Kidney (tissue), 14 donors: ENCODE data around the gene ATG16L1. TPM values are rescaled to one million over a fixed set of nuclear protein-coding genes. Genes with fewer than 3 reads are reported as not detected.

Experiments used
- DNase-seq, 5 donors: peaks; one replicate each; pipeline ENCODE4 v3.0.0-alpha.2; 2013 to 2020
- FAIRE-seq: peaks from 2 replicates; lab custom pipeline; 2012; peaks lifted over from hg19 to GRCh38; lab: Jason Lieb, UNC
- H3K27ac ChIP-seq, 2 donors: one replicate each; pipeline ENCODE4 v1.7.0; 2013; ENCODE audit warnings: low read depth in 2 of 2, low read length in 2 of 2, inconsistent platforms in 1 of 2
- H3K27me3 ChIP-seq: one replicate; pipeline ENCODE4 v1.7.1; 2013; ENCODE audit warnings: low read length, inconsistent platforms; ENCODE audit not compliant: control insufficient read depth, insufficient read depth
- H3K36me3 ChIP-seq, 3 donors: one replicate each; pipeline versions ENCODE4 v1.7.0 to v1.7.1; 2013; ENCODE audit warnings: low read length in 3 of 3, control low read depth in 1 of 3, inconsistent platforms in 1 of 3; ENCODE audit not compliant: insufficient read depth in 3 of 3, control insufficient read depth in 2 of 3
- H3K4me1 ChIP-seq, 3 donors: one replicate each; pipeline versions ENCODE4 v1.7.0 to v1.7.1; 2013; ENCODE audit warnings: low read length in 3 of 3, inconsistent platforms in 1 of 3, low read depth in 1 of 3; ENCODE audit not compliant: control insufficient read depth in 2 of 3, insufficient read depth in 2 of 3
- H3K4me3 ChIP-seq, 3 donors: one replicate each; pipeline versions ENCODE4 v1.7.0 to v1.8.1; 2013; ENCODE audit warnings: low read length in 3 of 3, control low read depth in 1 of 3, inconsistent platforms in 1 of 3
- H3K9ac ChIP-seq, 3 donors: one replicate each; pipeline versions ENCODE4 v1.7.0 to v1.7.1; 2013; ENCODE audit warnings: low read length in 3 of 3, control low read depth in 1 of 3, inconsistent platforms in 1 of 3
- H3K9me3 ChIP-seq, 3 donors: one replicate each; pipeline versions ENCODE4 v1.7.0 to v1.7.1; 2013; ENCODE audit warnings: low read length in 3 of 3, control low read depth in 1 of 3, inconsistent platforms in 1 of 3; ENCODE audit not compliant: control insufficient read depth in 2 of 3, insufficient read depth in 1 of 3
- CTCF ChIP-seq: IDR thresholded peaks from 3 replicates; pipeline ENCODE4 v1.5.1; 2012; ENCODE audit warnings: mild to moderate bottlenecking, moderate library complexity, borderline replicate concordance; ENCODE audit not compliant: insufficient read depth; ENCODE audit errors: extremely low read depth
- intact Hi-C: fragments of 100-400 bp; cut with DNase I; formaldehyde crosslinking; loops from one replicate; pipeline ENCODE4 v1.11.1; 2022
- polyA plus RNA-seq: library from polyadenylated mRNA; stranded (reverse); fragments of 350-450 nt; fragmentation: Illumina TruSeq; extraction: RNeasy Lipid Tissue Mini Kit (QIAGEN cat#74804); gene quantifications from one replicate; pipeline ENCODE4 v1.2.3, GENCODE V29; 2014; ENCODE audit warnings: low read depth, low replicate concordance; ENCODE audit not compliant: insufficient read depth
- total RNA-seq: library from RNA; stranded (reverse); fragmentation: NEBNext Ultra II Directional; extraction: Animal tissue kit (Norgen Biotek cat#: 25700); gene quantifications from one replicate; pipeline ENCODE4 v1.2.1, GENCODE V29; 2021
- donor health status: control.
- donor health status: control.
- donor health status: control.
- donor health status: control.
- donor health status: control.
- donor health status: DM: yes; HTN: yes; CAD: no.
- donor health status: Normal renal cell carcinoma (clear cell type).

The ATG16L1 gene
- total and polyA plus RNA-seq, 2 donors from 2014 or later, result 11.7 to 30.8 TPM

GRCh38 chr2:233247744-233248143, 3.7 kb upstream of the ATG16L1 start:
- FAIRE-seq (no peak), DNase-seq (no peak)
- Histone ChIP-seq H3K27ac (no peak overlapping the region), H3K9ac (no peak overlapping the region), H3K36me3 (no peaks in the 10 kb centered on the region), H3K9me3 (no peaks in the 10 kb centered on the region), H3K4me1 (peaks cover 0 to under 1% (median under 1%) of the 10 kb centered on the region in 3 donors), H3K4me3 (no peak overlapping the region), H3K27me3 (no peaks in the 10 kb centered on the region)
- intact Hi-C loops, result no loop called here
- TF ChIP-seq CTCF, result no peak

GRCh38 chr2:233248999-233249398, 2.5 kb upstream of the ATG16L1 start:
- FAIRE-seq, result no peak
- Histone ChIP-seq H3K9me3 (no peaks in the 10 kb centered on the region), H3K9ac (no peak overlapping the region), H3K36me3 (no peaks in the 10 kb centered on the region), H3K27ac (no peak overlapping the region), H3K4me1 (peaks cover 2 to 5% (median 4%) of the 10 kb centered on the region in 3 donors), H3K27me3 (no peaks in the 10 kb centered on the region), H3K4me3 (no peak overlapping the region)
- no peak for TF ChIP-seq CTCF
- no peak for DNase-seq
- intact Hi-C loops, result no loop called here

GRCh38 chr2:233250568-233250967, 905 bp upstream of the ATG16L1 start:
- Histone ChIP-seq H3K36me3 (no peaks in the 10 kb centered on the region), H3K9me3 (no peaks in the 10 kb centered on the region), H3K27ac (no peak overlapping the region), H3K27me3 (no peaks in the 10 kb centered on the region), H3K9ac (no peak overlapping the region), H3K4me1 (peaks cover 2 to 5% (median 5%) of the 10 kb centered on the region in 3 donors), H3K4me3 (no peak overlapping the region)
- intact Hi-C loops, result loop anchor here (10.0 kb wide), 1 partner anchor 396 kb away; no protein-coding TSS in a partner anchor
- FAIRE-seq (no peak), DNase-seq (no peak)
- no peak for TF ChIP-seq CTCF

- Histone ChIP-seq H3K4me3 (peak overlapping the region; percentile 48 to 91 (median 62)), H3K27me3 (no peaks in the 10 kb centered on the region), H3K27ac (peak overlapping the region in 1 of 2 donors; percentile 51), H3K36me3 (no peaks in the 10 kb centered on the region), H3K9ac (peak overlapping the region; percentile 28 to 63 (median 60)), H3K9me3 (no peaks in the 10 kb centered on the region), H3K4me1 (peaks cover 2 to 5% (median 5%) of the 10 kb centered on the region in 3 donors)
- FAIRE-seq, result no peak
- no peak for TF ChIP-seq CTCF
- intact Hi-C loops, result loop anchor here (10.0 kb wide), 1 partner anchor 396 kb away; no protein-coding TSS in a partner anchor
- no peak for DNase-seq
Measured at GRCh38 chr2:233250985-233251305, 528 bp upstream of the ATG16L1 start.
